ENCODE results near the gene OVCH1. TPM values are rescaled to one million over a fixed set of nuclear protein-coding genes. Genes with fewer than 3 reads are reported as not detected.
"Not testable (repeated sequence)": the region's sequence is repeated elsewhere in the genome, so short reads cannot be mapped to it uniquely, and the experiment has no call there.

The OVCH1 gene
- total RNA-seq, 1 experiment from 2014 or later, result 1.9 TPM

DNA sequence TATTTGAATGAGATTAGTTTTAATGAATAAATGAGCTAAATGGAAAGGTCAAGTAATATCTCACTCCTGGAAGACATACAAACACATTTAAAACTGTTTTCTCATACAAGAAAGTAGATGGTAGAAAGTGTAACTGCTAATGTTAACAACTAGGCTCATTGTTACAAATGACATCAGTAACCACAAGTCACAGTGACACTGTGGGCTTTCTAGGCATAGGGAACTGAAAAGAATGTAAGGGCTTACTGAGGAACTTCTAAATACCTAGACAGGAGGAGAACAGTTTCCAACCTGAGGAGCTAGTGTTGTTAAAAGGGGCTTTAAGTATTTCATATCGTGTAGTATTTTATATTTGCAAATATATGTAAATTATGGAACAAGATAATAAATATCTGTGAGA, 99.0 kb downstream of the OVCH1 start:
- ChIA-PET POLR2A (interaction anchor here (0.7 to 4.0 kb wide), 2 partner anchors 18 to 1357 kb away, joined by 3 to 14 read pairs; partner anchors contain the start of gene ERGIC2), CTCF (interaction anchor here (0.6 to 0.9 kb wide), 3 partner anchors 97 to 312 kb away, joined by 3 read pairs; no protein-coding TSS in a partner anchor)
- no TSS peak for BruUV-seq (replicated peaks)
- intact Hi-C loops (cut with micrococcal nuclease), result no loop called here
- peaks cover 5% of the 10 kb centered on the region for H3K4me1 Mint-ChIP-seq (ENCODE audit: insufficient read depth, unreplicated experiment)
- peak overlapping the region; percentile 63 for H3K27ac Mint-ChIP-seq (ENCODE audit: low read depth, unreplicated experiment)
- no peak for DNase-seq (ENCODE audit: unreplicated experiment)
- H3K27me3 Mint-ChIP-seq (ENCODE audit: insufficient read depth, unreplicated experiment), result no peaks in the 10 kb centered on the region
- TF ChIP-seq, protein P1, sequence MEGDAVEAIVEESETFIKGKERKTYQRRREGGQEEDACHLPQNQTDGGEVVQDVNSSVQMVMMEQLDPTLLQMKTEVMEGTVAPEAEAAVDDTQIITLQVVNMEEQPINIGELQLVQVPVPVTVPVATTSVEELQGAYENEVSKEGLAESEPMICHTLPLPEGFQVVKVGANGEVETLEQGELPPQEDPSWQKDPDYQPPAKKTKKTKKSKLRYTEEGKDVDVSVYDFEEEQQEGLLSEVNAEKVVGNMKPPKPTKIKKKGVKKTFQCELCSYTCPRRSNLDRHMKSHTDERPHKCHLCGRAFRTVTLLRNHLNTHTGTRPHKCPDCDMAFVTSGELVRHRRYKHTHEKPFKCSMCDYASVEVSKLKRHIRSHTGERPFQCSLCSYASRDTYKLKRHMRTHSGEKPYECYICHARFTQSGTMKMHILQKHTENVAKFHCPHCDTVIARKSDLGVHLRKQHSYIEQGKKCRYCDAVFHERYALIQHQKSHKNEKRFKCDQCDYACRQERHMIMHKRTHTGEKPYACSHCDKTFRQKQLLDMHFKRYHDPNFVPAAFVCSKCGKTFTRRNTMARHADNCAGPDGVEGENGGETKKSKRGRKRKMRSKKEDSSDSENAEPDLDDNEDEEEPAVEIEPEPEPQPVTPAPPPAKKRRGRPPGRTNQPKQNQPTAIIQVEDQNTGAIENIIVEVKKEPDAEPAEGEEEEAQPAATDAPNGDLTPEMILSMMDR (IDR thresholded peaks at IDR 0.05; ENCODE audit: unreplicated experiment), result no peak
- H3K9me3 Mint-ChIP-seq (ENCODE audit: unreplicated experiment), result no peaks in the 10 kb centered on the region
- peaks cover 28% of the 10 kb centered on the region for H3K36me3 Mint-ChIP-seq (ENCODE audit: insufficient read depth, unreplicated experiment)
- H3K4me3 Mint-ChIP-seq (ENCODE audit: unreplicated experiment), result no peak overlapping the region

- H3K4me3 Mint-ChIP-seq (ENCODE audit: unreplicated experiment), result no peak overlapping the region
- H3K4me1 Mint-ChIP-seq (ENCODE audit: insufficient read depth, unreplicated experiment), result peaks cover 5% of the 10 kb centered on the region
- intact Hi-C loops (cut with micrococcal nuclease), result no loop called here
- no peaks in the 10 kb centered on the region for H3K27me3 Mint-ChIP-seq (ENCODE audit: insufficient read depth, unreplicated experiment)
- POLR2A ChIA-PET, result interaction anchor here (1.5 kb wide), 1 partner anchor 16 kb away, joined by 6 read pairs; the partner anchor contains the start of gene ERGIC2
- CTCF ChIA-PET, result no interaction called here
- TF ChIP-seq, protein P1 (IDR thresholded peaks at IDR 0.05; ENCODE audit: unreplicated experiment), result no peak
- no peak overlapping the region for H3K27ac Mint-ChIP-seq (ENCODE audit: low read depth, unreplicated experiment)
- no peaks in the 10 kb centered on the region for H3K9me3 Mint-ChIP-seq (ENCODE audit: unreplicated experiment)
- H3K36me3 Mint-ChIP-seq (ENCODE audit: insufficient read depth, unreplicated experiment), result peaks cover 25% of the 10 kb centered on the region
- DNase-seq (ENCODE audit: unreplicated experiment), result no peak
- BruUV-seq (replicated peaks), result no TSS peak
Observed at GRCh38 chr12:29396774-29397173, 100.7 kb downstream of the OVCH1 start.

- ChIA-PET CTCF (interaction anchor here (0.5 kb wide), 1 partner anchor 32 kb away, joined by 3 read pairs; no protein-coding TSS in a partner anchor), POLR2A (interaction anchor here (2.6 kb wide), 1 partner anchor 14 kb away, joined by 9 read pairs; the partner anchor contains the start of gene ERGIC2)
Observed at GRCh38 chr12:29395356-29395755, 102.1 kb downstream of the OVCH1 start.

DNA sequence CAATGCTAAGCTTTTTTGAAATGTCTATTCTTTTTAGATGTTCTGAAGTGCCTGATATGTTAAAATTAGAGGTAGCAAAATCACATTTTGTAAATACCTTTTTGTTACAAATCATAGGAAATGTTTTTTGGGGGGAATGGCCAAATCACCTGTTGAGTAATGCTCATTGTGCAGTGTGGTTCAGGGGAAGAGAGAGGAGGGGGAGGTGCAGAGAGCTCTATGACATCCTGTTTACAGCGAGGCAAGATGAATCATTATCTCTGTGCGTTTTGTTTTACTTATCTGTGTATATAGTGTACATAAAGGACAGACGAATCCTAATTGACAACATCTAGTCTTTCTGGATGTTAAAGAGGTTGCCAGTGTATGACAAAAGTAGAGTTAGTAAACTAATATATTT, 107.1 kb downstream of the OVCH1 start:
- H3K9me3 Mint-ChIP-seq (ENCODE audit: unreplicated experiment); H3K36me3 Mint-ChIP-seq (ENCODE audit: insufficient read depth, unreplicated experiment); CTCF ChIA-PET; BruUV-seq (replicated peaks); H3K27me3 Mint-ChIP-seq (ENCODE audit: insufficient read depth, unreplicated experiment); intact Hi-C loops (cut with micrococcal nuclease); H3K4me3 Mint-ChIP-seq (ENCODE audit: unreplicated experiment): not testable (repeated sequence)
- peak; percentile 42 for DNase-seq (ENCODE audit: unreplicated experiment)
- H3K27ac Mint-ChIP-seq (ENCODE audit: low read depth, unreplicated experiment), result peak overlapping the region; percentile 46
- POLR2A ChIA-PET, result interaction anchor here (1.5 kb wide), 1 partner anchor 9 kb away, joined by 4 read pairs; the partner anchor contains the start of gene ERGIC2
- H3K4me1 Mint-ChIP-seq (ENCODE audit: insufficient read depth, unreplicated experiment), result peaks cover 12% of the 10 kb centered on the region

More at GRCh38 chr12:29395356-29395755, 102.1 kb downstream of the OVCH1 start:
- no peak overlapping the region for H3K4me3 Mint-ChIP-seq (ENCODE audit: unreplicated experiment)
- H3K9me3 Mint-ChIP-seq (ENCODE audit: unreplicated experiment), result no peaks in the 10 kb centered on the region
- peaks cover 18% of the 10 kb centered on the region for H3K36me3 Mint-ChIP-seq (ENCODE audit: insufficient read depth, unreplicated experiment)
- no TSS peak for BruUV-seq (replicated peaks)
- peaks cover 14% of the 10 kb centered on the region for H3K4me1 Mint-ChIP-seq (ENCODE audit: insufficient read depth, unreplicated experiment)
- no peaks in the 10 kb centered on the region for H3K27me3 Mint-ChIP-seq (ENCODE audit: insufficient read depth, unreplicated experiment)
- DNase-seq (ENCODE audit: unreplicated experiment), result no peak
- TF ChIP-seq, protein P1 (IDR thresholded peaks at IDR 0.05; ENCODE audit: unreplicated experiment), result no peak
- H3K27ac Mint-ChIP-seq (ENCODE audit: low read depth, unreplicated experiment), result no peak overlapping the region
- intact Hi-C loops (cut with micrococcal nuclease), result no loop called here

Measured in MCF 10A (cell line).